Measurements from ENCODE around the gene MYO3B.

Gene MYO3B

GRCh38 chr2:170457742-170458141, 279.8 kb downstream of the MYO3B start:
- TF ChIP-seq, protein P1, sequence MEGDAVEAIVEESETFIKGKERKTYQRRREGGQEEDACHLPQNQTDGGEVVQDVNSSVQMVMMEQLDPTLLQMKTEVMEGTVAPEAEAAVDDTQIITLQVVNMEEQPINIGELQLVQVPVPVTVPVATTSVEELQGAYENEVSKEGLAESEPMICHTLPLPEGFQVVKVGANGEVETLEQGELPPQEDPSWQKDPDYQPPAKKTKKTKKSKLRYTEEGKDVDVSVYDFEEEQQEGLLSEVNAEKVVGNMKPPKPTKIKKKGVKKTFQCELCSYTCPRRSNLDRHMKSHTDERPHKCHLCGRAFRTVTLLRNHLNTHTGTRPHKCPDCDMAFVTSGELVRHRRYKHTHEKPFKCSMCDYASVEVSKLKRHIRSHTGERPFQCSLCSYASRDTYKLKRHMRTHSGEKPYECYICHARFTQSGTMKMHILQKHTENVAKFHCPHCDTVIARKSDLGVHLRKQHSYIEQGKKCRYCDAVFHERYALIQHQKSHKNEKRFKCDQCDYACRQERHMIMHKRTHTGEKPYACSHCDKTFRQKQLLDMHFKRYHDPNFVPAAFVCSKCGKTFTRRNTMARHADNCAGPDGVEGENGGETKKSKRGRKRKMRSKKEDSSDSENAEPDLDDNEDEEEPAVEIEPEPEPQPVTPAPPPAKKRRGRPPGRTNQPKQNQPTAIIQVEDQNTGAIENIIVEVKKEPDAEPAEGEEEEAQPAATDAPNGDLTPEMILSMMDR (IDR thresholded peaks at IDR 0.05) = no peak
- DNase-seq (ENCODE audit: low spot score) = no peak
- H3K27ac ChIP-seq = no peak overlapping the region
- no peak overlapping the region for H3K4me3 ChIP-seq

DNA sequence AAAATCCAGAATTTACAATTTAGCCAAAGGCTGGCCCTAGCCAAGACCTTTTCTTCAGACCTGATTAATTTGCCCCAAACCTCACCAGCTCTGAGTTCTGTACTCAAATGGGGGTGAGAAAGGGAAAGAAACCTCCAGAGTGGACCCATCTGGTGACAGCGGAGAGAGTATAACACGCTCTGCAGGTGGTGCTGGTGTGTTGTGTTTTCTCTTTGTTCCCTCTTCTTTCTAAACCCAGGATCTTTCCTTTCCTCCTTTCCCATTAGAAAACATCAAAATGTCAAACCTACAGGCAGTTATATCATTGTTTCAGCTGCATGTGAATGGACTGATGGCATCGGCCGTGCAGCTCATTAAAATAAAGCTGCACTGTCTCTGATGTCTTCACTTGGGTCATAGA, 283.9 kb downstream of the MYO3B start:
- TF ChIP-seq, protein P1 (IDR thresholded peaks at IDR 0.05) = no peak
- no peak for DNase-seq (ENCODE audit: low spot score)
- Histone ChIP-seq H3K4me3 (no peak overlapping the region), H3K27ac (no peak overlapping the region)

DNA sequence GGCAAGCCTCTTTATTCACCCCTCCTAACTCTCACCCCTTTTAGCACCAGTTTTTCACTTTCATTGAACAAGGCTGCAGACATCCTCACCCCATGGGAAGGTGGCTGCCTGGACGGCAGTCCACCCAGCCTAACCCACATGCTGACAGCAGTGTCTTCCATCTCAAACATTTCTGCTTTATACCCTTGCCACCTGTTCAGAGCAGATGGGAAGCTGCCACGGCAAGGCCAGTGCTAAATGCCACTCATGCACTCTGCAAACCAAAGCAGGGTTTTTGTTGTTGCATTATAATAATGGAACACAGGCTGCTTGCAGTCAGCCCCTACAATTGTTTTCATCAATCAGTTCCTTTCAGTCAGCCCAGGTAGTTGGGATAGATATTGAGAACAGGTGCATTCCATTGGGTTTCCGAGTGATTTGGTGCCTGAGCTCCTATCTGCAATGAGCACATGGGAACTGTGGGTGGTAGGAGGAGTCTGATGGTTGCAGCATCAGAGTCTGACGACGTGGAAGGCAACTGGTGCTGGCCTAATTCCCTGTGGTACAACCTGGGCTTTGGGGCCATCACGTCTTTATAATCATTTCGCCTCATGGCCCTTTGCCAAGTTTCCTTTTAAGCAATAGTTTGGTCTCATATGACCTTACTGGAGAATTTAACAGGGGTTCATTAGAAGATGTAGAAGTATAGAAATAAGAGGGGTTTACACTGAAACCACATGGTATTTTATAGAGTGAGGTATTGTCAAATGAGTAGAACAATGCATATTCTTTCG, 284.7 kb downstream of the MYO3B start:
- no peak for DNase-seq (ENCODE audit: low spot score)
- TF ChIP-seq, protein P1 (IDR thresholded peaks at IDR 0.05) = no peak
- Histone ChIP-seq H3K27ac (no peak overlapping the region), H3K4me3 (no peak overlapping the region)

GRCh38 chr2:170463206-170463537, 285.2 kb downstream of the MYO3B start:
- DNase-seq (ENCODE audit: low spot score) = no peak
- TF ChIP-seq, protein P1 (IDR thresholded peaks at IDR 0.05) = no peak
- Histone ChIP-seq H3K4me3 (no peak overlapping the region), H3K27ac (no peak overlapping the region)

DNA sequence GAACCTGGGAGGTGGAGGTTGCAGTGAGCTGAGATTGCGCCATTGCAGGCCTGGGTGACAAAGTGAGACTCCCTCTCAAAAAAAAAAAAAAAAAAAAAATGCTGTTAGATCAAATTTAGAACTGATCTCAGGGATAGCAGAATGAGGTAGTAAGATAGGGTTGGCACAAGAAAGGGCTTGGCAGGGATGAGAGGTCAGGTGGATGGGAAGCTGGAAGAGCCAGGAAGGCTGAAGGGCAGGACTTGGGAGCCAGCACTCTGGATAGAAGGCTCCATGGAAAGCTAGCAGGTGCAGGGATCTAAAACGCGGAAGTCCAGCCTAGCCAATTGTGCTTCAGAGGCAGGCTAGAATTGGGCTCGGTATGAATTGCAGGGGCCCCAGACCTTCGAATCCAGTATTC, 286.3 kb downstream of the MYO3B start:
- no peak overlapping the region for H3K4me3 ChIP-seq
- no peak overlapping the region for H3K27ac ChIP-seq
- TF ChIP-seq, protein P1 (IDR thresholded peaks at IDR 0.05) = no peak
- no peak for DNase-seq (ENCODE audit: low spot score)

DNA sequence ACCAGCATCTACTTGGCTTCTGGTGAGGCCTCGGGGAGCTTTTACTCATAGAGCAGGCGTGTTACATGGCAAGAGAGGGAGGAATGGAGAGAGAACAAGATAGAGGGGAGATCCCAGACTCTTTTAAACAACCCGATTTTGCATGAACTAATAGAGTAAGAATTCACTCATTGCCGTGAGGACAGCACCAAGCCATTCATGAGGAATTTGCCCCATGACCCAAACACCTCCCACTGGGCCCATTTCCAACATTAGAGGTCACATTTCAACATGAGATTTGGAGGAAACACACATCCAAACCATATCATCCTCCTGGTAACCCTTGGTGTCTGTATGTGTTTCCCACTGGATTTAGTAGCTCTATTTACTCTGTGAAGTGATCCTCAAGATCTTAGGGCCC, 287.3 kb downstream of the MYO3B start:
- no peak overlapping the region for H3K27ac ChIP-seq
- H3K4me3 ChIP-seq = no peak overlapping the region
- TF ChIP-seq, protein P1 (IDR thresholded peaks at IDR 0.05) = no peak
- no peak for DNase-seq (ENCODE audit: low spot score)

GRCh38 chr2:170466632-170467031, 288.7 kb downstream of the MYO3B start:
- Histone ChIP-seq H3K27ac (no peak overlapping the region), H3K4me3 (no peak overlapping the region)
- no peak for DNase-seq (ENCODE audit: low spot score)
- TF ChIP-seq, protein P1 (IDR thresholded peaks at IDR 0.05) = no peak

All from coronary artery (tissue), 2 donors.